DOHH2 (cell line): ENCODE measurements around the gene EMC8.
A peak's percentile ranks its signal among the peaks of the same experiment; 100 is the strongest.

Experiments used
- H3F3A ChIP-seq: fragments of 200-600 bp; sonication (generic), shearing (Covaris generic); 2 replicates; pipeline ENCODE4 v1.6.0; 2016; ENCODE audit warnings: antibody characterized with exemption, mild to moderate bottlenecking; ENCODE audit not compliant: control insufficient read depth, insufficient read depth
- H3K27ac ChIP-seq: fragments of 200-600 bp; sonication (generic); 2 replicates; pipeline ENCODE4 v1.5.1; 2014; ENCODE audit warnings: low read depth, mild to moderate bottlenecking, low read length, moderate library complexity
- H3K27me3 ChIP-seq: fragments of 200-600 bp; sonication (generic); 2 replicates; pipeline ENCODE4 v1.6.1; 2014; ENCODE audit warnings: mild to moderate bottlenecking, low read length, mixed read lengths; ENCODE audit not compliant: control insufficient read depth
- H3K36me3 ChIP-seq: fragments of 200-600 bp; sonication (generic); 2 replicates; pipeline ENCODE4 v1.6.1; 2014; ENCODE audit warnings: mild to moderate bottlenecking, low read length, moderate library complexity, mixed read lengths; ENCODE audit not compliant: control insufficient read depth
- H3K4me1 ChIP-seq: fragments of 200-600 bp; sonication (generic); 2 replicates; pipeline ENCODE4 v1.6.1; 2014; ENCODE audit warnings: mild to moderate bottlenecking, low read length, mixed read lengths; ENCODE audit not compliant: control insufficient read depth
- H3K4me2 ChIP-seq: fragments of 200-600 bp; sonication (generic); 2 replicates; pipeline ENCODE4 v1.6.0; 2014; ENCODE audit warnings: mild to moderate bottlenecking, low read length, moderate library complexity
- H3K4me3 ChIP-seq: fragments of 200-600 bp; sonication (generic); 2 replicates; pipeline ENCODE4 v1.5.1; 2014; ENCODE audit warnings: mild to moderate bottlenecking, low read length, mixed read lengths
- H3K79me2 ChIP-seq: fragments of 200-600 bp; sonication (generic); 2 replicates; pipeline ENCODE4 v1.6.1; 2014; ENCODE audit warnings: mild to moderate bottlenecking, low read length, mixed read lengths; ENCODE audit not compliant: control insufficient read depth
- H3K9me2 ChIP-seq: fragments of 200-600 bp; sonication (generic); replicated peaks from 2 replicates; pipeline ENCODE4 v1.6.1; 2014; ENCODE audit warnings: mild to moderate bottlenecking, low read length, mixed read lengths; ENCODE audit not compliant: control insufficient read depth
- H3K9me3 ChIP-seq: fragments of 200-600 bp; sonication (generic); 2 replicates; pipeline ENCODE4 v1.6.1; 2014; ENCODE audit warnings: antibody characterized with exemption, low read length, mixed read lengths; ENCODE audit not compliant: control insufficient read depth, insufficient read depth
- H4K20me1 ChIP-seq: fragments of 200-600 bp; sonication (generic); 2 replicates; pipeline ENCODE4 v1.6.0; 2014; ENCODE audit warnings: low read depth, mild to moderate bottlenecking, antibody characterized with exemption, low read length, moderate library complexity; ENCODE audit not compliant: control insufficient read depth, insufficient read depth
- CTCF ChIP-seq: fragments of 200-600 bp; sonication (generic); IDR thresholded peaks from one replicate; pipeline ENCODE4 v1.5.1; 2014; ENCODE audit warnings: antibody characterized with exemption, mild to moderate bottlenecking, low read depth, low read length; ENCODE audit not compliant: poor library complexity, severe bottlenecking
- EZH2phosphoT487 ChIP-seq: fragments of 200-600 bp; sonication (generic); IDR thresholded peaks from 2 replicates; pipeline ENCODE4 v1.6.1; 2017; ENCODE audit warnings: borderline replicate concordance, mild to moderate bottlenecking, antibody characterized with exemption, low read length, moderate library complexity, mixed read lengths

Gene EMC8

GRCh38 chr16:85825326-85825725 lies 26.0 kb upstream of the EMC8 start:
- peaks cover 66% of the 10 kb centered on the region for H3K4me1 ChIP-seq

GRCh38 chr16:85824161-85825135 lies 25.1 kb upstream of the EMC8 start:
- no peak overlapping the region for H3K4me2 ChIP-seq
- peaks cover 16% of the 10 kb centered on the region for H3F3A ChIP-seq
- peaks cover 62% of the 10 kb centered on the region for H3K4me1 ChIP-seq
- H3K4me3 ChIP-seq: no peak overlapping the region
- H3K9me3 ChIP-seq: 0 out of 2 replicates have a peak, but pooled peaks cover 2% of the 10 kb centered on the region
- no peaks in the 10 kb centered on the region for H3K9me2 ChIP-seq
- H3K79me2 ChIP-seq: no peaks in the 10 kb centered on the region
- no peak overlapping the region for H3K27ac ChIP-seq
- no peak for TF ChIP-seq EZH2phosphoT487
- no peak for TF ChIP-seq CTCF
- no peaks in the 10 kb centered on the region for H4K20me1 ChIP-seq
- H3K27me3 ChIP-seq: no peaks in the 10 kb centered on the region
- no peaks in the 10 kb centered on the region for H3K36me3 ChIP-seq

More at GRCh38 chr16:85825326-85825725, 26.0 kb upstream of the EMC8 start:
- Histone ChIP-seq H3K9me2 (no peaks in the 10 kb centered on the region), H4K20me1 (no peaks in the 10 kb centered on the region), H3K79me2 (no peaks in the 10 kb centered on the region), H3K4me3 (no peak overlapping the region), H3F3A (peaks cover 12% of the 10 kb centered on the region), H3K27me3 (no peaks in the 10 kb centered on the region), H3K9me3 (0 out of 2 replicates have a peak, but pooled peaks cover 2% of the 10 kb centered on the region), H3K27ac (no peak overlapping the region), H3K4me2 (no peak overlapping the region), H3K36me3 (no peaks in the 10 kb centered on the region)
- TF ChIP-seq CTCF (peak; percentile 58), EZH2phosphoT487 (no peak)

- Histone ChIP-seq H3K9me3 (no peaks in the 10 kb centered on the region), H3K9me2 (no peaks in the 10 kb centered on the region), H3F3A (peaks cover 13% of the 10 kb centered on the region), H3K36me3 (no peaks in the 10 kb centered on the region), H3K4me3 (no peak overlapping the region), H3K79me2 (no peaks in the 10 kb centered on the region), H3K27ac (no peak overlapping the region), H4K20me1 (no peaks in the 10 kb centered on the region), H3K4me2 (no peak overlapping the region), H3K27me3 (no peaks in the 10 kb centered on the region), H3K4me1 (peaks cover 58% of the 10 kb centered on the region)
- TF ChIP-seq CTCF (no peak), EZH2phosphoT487 (no peak)
These were observed 24.1 kb upstream of the EMC8 start for GRCh38 chr16:85823328-85823920.
